ENCODE measurements around the gene MRM3. TPM values are rescaled to one million over a fixed set of nuclear protein-coding genes. Genes with fewer than 3 reads are reported as not detected.
A peak's percentile ranks its signal among the peaks of the same experiment; 100 is the strongest.

Gene MRM3
- total and polyA plus RNA-seq, 2 experiments from 2014 or later = 17.7 to 23.4 TPM

DNA sequence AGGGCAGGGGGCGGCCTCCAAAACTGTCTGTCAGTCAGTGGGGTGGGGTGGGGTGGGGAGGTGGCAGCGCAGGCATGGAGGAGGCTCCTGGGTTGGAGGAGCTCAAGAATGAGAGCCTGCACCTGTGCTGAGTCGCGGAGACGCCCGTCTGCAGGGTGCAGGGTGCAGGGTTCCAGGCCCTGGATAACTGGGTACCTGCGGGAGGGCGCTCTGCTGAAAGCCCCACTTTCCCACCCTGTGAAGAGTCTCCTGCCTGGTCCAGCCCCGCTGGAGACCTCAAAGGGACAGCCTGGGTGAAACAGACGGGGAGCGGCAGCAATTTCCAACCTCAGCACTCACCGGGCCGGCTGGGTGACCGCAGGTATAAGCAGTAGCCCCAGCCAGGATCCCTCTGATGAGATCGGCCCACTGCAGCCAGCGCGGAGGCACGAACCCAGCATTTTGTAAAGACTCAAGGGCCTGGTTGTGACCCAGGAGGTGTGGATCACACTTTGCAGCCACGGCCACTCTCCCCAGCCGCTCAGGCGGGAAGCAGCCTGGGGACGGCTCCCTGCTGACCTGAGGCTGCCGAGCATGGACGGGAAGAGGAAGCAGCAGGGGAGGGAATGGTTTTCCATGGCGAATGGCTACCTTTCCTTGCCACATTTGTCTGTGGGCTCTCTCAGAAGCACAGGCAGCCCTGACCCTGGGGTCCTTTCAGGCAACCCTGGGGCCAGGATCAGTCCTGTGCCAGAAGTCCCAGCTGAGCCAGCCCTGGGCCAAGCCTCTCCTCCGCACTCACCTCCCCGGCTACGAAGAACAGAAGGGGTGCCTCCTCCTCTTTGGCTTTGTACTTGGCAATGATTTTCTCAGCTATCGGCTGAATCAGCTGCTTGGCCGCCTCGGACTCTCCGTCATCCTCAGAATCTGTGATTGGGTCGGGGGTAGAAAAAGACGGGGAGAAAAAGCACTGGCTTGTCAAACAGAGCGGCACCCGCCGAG, 21.0 kb downstream of the MRM3 start:
- Histone ChIP-seq H3K27me3 (ENCODE audit: insufficient read depth) (no peaks in the 10 kb centered on the region), H3K4me2 (no peak overlapping the region), H3K4me1 (ENCODE audit: insufficient read depth) (no peaks in the 10 kb centered on the region), H3K4me3 (no peak overlapping the region), H4K20me1 (replicated peaks; ENCODE audit: insufficient read depth) (no peaks in the 10 kb centered on the region; the same call in 1 of the 2 replicates), H3K36me3 (ENCODE audit: insufficient read depth) (no peaks in the 10 kb centered on the region; the same call in 1 of the 2 replicates), H3K27ac (ENCODE audit: low read depth) (no peak overlapping the region), H3F3A (replicated peaks; ENCODE audit: low read depth) (no peaks in the 10 kb centered on the region), H3K9me2 (ENCODE audit: insufficient read depth) (no peaks in the 10 kb centered on the region), H2AFZ (no peak overlapping the region), H3K79me2 (replicated peaks; ENCODE audit: insufficient read depth) (no peaks in the 10 kb centered on the region)
- peaks cover 6% of the 10 kb centered on the region; the same call in 2 of the 3 replicates for H3K4me1 Mint-ChIP-seq
- H3K36me3 Mint-ChIP-seq (ENCODE audit: low read depth) = peaks cover 14% of the 10 kb centered on the region
- DNase-seq (ENCODE audit: low spot score) (no peak), ATAC-seq (no peak)
- TF ChIP-seq ZNF331 (CRISPR knock-in tag; IDR thresholded peaks at IDR 0.05; ENCODE audit: low read depth) = no peak
- no peak for TF ChIP-seq JUNB (IDR thresholded peaks at IDR 0.05; ENCODE audit: unreplicated experiment)
- TF ChIP-seq, protein P1, sequence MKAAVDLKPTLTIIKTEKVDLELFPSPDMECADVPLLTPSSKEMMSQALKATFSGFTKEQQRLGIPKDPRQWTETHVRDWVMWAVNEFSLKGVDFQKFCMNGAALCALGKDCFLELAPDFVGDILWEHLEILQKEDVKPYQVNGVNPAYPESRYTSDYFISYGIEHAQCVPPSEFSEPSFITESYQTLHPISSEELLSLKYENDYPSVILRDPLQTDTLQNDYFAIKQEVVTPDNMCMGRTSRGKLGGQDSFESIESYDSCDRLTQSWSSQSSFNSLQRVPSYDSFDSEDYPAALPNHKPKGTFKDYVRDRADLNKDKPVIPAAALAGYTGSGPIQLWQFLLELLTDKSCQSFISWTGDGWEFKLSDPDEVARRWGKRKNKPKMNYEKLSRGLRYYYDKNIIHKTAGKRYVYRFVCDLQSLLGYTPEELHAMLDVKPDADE (IDR thresholded peaks at IDR 0.05) = no peak
- TF ChIP-seq STAT1 (IDR thresholded peaks at IDR 0.05; ENCODE audit: unreplicated experiment) = no peak
- no peak for TF ChIP-seq ZNF114 (CRISPR knock-in tag; IDR thresholded peaks at IDR 0.05)
- no peak for TF ChIP-seq EZH2phosphoT487 (IDR thresholded peaks at IDR 0.05; ENCODE audit: unreplicated experiment)
- no peak for TF ChIP-seq EZH2 (IDR thresholded peaks at IDR 0.05; ENCODE audit: low read depth, unreplicated experiment)
- no peak for TF ChIP-seq CREB1 (CRISPR knock-in tag; IDR thresholded peaks at IDR 0.05; ENCODE audit: low read depth)
- TF ChIP-seq, protein P2, sequence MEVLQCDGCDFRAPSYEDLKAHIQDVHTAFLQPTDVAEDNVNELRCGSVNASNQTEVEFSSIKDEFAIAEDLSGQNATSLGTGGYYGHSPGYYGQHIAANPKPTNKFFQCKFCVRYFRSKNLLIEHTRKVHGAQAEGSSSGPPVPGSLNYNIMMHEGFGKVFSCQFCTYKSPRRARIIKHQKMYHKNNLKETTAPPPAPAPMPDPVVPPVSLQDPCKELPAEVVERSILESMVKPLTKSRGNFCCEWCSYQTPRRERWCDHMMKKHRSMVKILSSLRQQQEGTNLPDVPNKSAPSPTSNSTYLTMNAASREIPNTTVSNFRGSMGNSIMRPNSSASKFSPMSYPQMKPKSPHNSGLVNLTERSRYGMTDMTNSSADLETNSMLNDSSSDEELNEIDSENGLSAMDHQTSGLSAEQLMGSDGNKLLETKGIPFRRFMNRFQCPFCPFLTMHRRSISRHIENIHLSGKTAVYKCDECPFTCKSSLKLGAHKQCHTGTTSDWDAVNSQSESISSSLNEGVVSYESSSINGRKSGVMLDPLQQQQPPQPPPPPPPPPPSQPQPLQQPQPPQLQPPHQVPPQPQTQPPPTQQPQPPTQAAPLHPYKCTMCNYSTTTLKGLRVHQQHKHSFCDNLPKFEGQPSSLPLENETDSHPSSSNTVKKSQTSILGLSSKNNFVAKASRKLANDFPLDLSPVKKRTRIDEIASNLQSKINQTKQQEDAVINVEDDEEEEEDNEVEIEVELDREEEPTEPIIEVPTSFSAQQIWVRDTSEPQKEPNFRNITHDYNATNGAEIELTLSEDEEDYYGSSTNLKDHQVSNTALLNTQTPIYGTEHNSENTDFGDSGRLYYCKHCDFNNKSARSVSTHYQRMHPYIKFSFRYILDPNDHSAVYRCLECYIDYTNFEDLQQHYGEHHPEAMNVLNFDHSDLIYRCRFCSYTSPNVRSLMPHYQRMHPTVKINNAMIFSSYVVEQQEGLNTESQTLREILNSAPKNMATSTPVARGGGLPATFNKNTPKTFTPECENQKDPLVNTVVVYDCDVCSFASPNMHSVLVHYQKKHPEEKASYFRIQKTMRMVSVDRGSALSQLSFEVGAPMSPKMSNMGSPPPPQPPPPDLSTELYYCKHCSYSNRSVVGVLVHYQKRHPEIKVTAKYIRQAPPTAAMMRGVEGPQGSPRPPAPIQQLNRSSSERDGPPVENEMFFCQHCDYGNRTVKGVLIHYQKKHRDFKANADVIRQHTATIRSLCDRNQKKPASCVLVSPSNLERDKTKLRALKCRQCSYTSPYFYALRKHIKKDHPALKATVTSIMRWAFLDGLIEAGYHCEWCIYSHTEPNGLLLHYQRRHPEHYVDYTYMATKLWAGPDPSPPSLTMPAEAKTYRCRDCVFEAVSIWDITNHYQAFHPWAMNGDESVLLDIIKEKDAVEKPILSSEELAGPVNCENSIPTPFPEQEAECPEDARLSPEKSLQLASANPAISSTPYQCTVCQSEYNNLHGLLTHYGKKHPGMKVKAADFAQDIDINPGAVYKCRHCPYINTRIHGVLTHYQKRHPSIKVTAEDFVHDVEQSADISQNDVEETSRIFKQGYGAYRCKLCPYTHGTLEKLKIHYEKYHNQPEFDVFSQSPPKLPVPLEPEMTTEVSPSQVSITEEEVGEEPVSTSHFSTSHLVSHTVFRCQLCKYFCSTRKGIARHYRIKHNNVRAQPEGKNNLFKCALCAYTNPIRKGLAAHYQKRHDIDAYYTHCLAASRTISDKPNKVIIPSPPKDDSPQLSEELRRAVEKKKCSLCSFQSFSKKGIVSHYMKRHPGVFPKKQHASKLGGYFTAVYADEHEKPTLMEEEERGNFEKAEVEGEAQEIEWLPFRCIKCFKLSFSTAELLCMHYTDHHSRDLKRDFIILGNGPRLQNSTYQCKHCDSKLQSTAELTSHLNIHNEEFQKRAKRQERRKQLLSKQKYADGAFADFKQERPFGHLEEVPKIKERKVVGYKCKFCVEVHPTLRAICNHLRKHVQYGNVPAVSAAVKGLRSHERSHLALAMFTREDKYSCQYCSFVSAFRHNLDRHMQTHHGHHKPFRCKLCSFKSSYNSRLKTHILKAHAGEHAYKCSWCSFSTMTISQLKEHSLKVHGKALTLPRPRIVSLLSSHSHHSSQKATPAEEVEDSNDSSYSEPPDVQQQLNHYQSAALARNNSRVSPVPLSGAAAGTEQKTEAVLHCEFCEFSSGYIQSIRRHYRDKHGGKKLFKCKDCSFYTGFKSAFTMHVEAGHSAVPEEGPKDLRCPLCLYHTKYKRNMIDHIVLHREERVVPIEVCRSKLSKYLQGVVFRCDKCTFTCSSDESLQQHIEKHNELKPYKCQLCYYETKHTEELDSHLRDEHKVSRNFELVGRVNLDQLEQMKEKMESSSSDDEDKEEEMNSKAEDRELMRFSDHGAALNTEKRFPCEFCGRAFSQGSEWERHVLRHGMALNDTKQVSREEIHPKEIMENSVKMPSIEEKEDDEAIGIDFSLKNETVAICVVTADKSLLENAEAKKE (CRISPR knock-in tag; IDR thresholded peaks at IDR 0.05) = no peak
- TF ChIP-seq, protein P3, sequence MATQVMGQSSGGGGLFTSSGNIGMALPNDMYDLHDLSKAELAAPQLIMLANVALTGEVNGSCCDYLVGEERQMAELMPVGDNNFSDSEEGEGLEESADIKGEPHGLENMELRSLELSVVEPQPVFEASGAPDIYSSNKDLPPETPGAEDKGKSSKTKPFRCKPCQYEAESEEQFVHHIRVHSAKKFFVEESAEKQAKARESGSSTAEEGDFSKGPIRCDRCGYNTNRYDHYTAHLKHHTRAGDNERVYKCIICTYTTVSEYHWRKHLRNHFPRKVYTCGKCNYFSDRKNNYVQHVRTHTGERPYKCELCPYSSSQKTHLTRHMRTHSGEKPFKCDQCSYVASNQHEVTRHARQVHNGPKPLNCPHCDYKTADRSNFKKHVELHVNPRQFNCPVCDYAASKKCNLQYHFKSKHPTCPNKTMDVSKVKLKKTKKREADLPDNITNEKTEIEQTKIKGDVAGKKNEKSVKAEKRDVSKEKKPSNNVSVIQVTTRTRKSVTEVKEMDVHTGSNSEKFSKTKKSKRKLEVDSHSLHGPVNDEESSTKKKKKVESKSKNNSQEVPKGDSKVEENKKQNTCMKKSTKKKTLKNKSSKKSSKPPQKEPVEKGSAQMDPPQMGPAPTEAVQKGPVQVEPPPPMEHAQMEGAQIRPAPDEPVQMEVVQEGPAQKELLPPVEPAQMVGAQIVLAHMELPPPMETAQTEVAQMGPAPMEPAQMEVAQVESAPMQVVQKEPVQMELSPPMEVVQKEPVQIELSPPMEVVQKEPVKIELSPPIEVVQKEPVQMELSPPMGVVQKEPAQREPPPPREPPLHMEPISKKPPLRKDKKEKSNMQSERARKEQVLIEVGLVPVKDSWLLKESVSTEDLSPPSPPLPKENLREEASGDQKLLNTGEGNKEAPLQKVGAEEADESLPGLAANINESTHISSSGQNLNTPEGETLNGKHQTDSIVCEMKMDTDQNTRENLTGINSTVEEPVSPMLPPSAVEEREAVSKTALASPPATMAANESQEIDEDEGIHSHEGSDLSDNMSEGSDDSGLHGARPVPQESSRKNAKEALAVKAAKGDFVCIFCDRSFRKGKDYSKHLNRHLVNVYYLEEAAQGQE (IDR thresholded peaks at IDR 0.05; ENCODE audit: unreplicated experiment) = no peak
- TF ChIP-seq NANOG (IDR thresholded peaks at IDR 0.05; ENCODE audit: borderline replicate concordance) = no peak
- H3K9me3 Mint-ChIP-seq = no peaks in the 10 kb centered on the region; the same call in 2 of the 3 replicates
- peak overlapping the region; percentile 67; the same call in 1 of the 2 replicates for H3K27ac Mint-ChIP-seq
- H3K4me3 Mint-ChIP-seq = no peak overlapping the region
- peaks cover 16% of the 10 kb centered on the region for H3K27me3 Mint-ChIP-seq (ENCODE audit: insufficient read depth, low read depth, poor library complexity)
